ENCODE results near the gene SLC18A3.

SLC18A3 gene

DNA sequence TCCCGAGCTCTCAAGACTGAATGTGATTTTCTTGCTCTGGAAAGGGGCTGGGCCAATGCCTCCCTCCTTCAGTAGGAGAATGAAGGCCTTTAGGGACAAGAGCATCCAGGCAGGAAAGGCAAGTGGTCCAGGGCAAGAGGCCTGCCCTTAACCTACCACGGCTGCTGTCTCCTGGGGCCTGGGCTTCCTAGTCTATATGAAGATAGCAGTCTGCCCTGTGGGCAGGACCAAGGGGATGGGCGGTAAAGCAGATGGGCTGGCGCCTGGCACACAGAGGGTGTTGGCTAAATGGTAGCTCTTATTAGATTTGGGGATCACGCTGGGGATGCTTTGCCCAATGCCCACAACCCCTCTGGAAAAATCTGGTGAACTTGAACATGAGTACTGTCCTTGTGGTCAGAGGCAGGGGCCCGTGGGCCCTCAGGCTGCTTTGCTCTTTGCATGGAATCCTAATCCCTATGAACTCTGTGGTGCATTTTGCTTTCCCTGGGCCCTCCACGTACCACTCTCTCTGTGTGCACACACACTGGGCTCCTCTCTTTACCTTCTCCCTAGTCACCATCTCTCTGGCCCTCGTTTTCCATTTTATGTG, 24.1 kb downstream of the SLC18A3 start:
- Histone ChIP-seq H3K9ac (ENCODE audit: low read depth, low read length) (no peak overlapping the region), H3K4me1 (ENCODE audit: control insufficient read depth, insufficient read depth, low read length) (no peaks in the 10 kb centered on the region), H3K36me3 (ENCODE audit: control insufficient read depth, insufficient read depth, low read length) (no peaks in the 10 kb centered on the region), H3K4me3 (ENCODE audit: low read depth, low read length) (no peak overlapping the region), H3K27me3 (ENCODE audit: control insufficient read depth, insufficient read depth, low read length) (peaks cover 6% of the 10 kb centered on the region), H3K9me3 (ENCODE audit: control insufficient read depth, insufficient read depth, low read length) (no peaks in the 10 kb centered on the region)

DNA sequence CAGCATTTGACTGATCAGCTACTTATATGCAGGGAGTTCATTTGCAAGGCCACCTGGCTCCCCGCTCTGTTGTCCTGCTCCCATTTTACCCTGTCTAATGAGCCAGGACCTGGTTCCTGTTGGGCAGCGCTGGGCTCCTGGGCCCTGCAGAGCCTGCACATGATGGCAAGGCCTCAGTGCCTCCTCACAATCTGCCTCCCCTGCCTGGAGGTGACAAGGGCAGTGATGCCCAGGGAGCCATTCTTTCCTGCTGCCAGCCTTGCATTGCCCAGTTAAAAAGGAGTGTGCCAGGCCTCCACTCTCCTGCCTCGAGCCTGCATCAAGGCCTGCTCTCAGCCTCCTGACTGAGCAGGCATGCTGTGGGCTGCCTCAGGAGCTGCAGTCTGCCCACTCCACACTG, 32.2 kb downstream of the SLC18A3 start:
- Histone ChIP-seq H3K9me3 (ENCODE audit: control insufficient read depth, insufficient read depth, low read length) (no peaks in the 10 kb centered on the region), H3K4me1 (ENCODE audit: control insufficient read depth, insufficient read depth, low read length) (no peaks in the 10 kb centered on the region), H3K9ac (ENCODE audit: low read depth, low read length) (no peak overlapping the region), H3K4me3 (ENCODE audit: low read depth, low read length) (no peak overlapping the region), H3K36me3 (ENCODE audit: control insufficient read depth, insufficient read depth, low read length) (no peaks in the 10 kb centered on the region), H3K27me3 (ENCODE audit: control insufficient read depth, insufficient read depth, low read length) (no peaks in the 10 kb centered on the region)

GRCh38 chr10:49643241-49644034, 33.3 kb downstream of the SLC18A3 start:
- Histone ChIP-seq H3K4me1 (ENCODE audit: control insufficient read depth, insufficient read depth, low read length) (no peaks in the 10 kb centered on the region), H3K36me3 (ENCODE audit: control insufficient read depth, insufficient read depth, low read length) (no peaks in the 10 kb centered on the region), H3K9me3 (ENCODE audit: control insufficient read depth, insufficient read depth, low read length) (no peaks in the 10 kb centered on the region), H3K4me3 (ENCODE audit: low read depth, low read length) (no peak overlapping the region), H3K9ac (ENCODE audit: low read depth, low read length) (no peak overlapping the region), H3K27me3 (ENCODE audit: control insufficient read depth, insufficient read depth, low read length) (no peaks in the 10 kb centered on the region)

- Histone ChIP-seq H3K9ac (ENCODE audit: low read depth, low read length) (no peak overlapping the region), H3K36me3 (ENCODE audit: control insufficient read depth, insufficient read depth, low read length) (no peaks in the 10 kb centered on the region), H3K27me3 (ENCODE audit: control insufficient read depth, insufficient read depth, low read length) (no peaks in the 10 kb centered on the region), H3K4me1 (ENCODE audit: control insufficient read depth, insufficient read depth, low read length) (peaks cover 2% of the 10 kb centered on the region), H3K9me3 (ENCODE audit: control insufficient read depth, insufficient read depth, low read length) (no peaks in the 10 kb centered on the region), H3K4me3 (ENCODE audit: low read depth, low read length) (no peak overlapping the region)
These were observed 34.0 kb downstream of the SLC18A3 start for GRCh38 chr10:49644035-49644646.

GRCh38 chr10:49645417-49645816, 35.3 kb downstream of the SLC18A3 start:
- Histone ChIP-seq H3K9me3 (ENCODE audit: control insufficient read depth, insufficient read depth, low read length) (no peaks in the 10 kb centered on the region), H3K27me3 (ENCODE audit: control insufficient read depth, insufficient read depth, low read length) (peaks cover 1% of the 10 kb centered on the region), H3K4me3 (ENCODE audit: low read depth, low read length) (no peak overlapping the region), H3K4me1 (ENCODE audit: control insufficient read depth, insufficient read depth, low read length) (peaks cover 5% of the 10 kb centered on the region), H3K36me3 (ENCODE audit: control insufficient read depth, insufficient read depth, low read length) (no peaks in the 10 kb centered on the region), H3K9ac (ENCODE audit: low read depth, low read length) (no peak overlapping the region)

- Histone ChIP-seq H3K36me3 (ENCODE audit: control insufficient read depth, insufficient read depth, low read length) (no peaks in the 10 kb centered on the region), H3K9ac (ENCODE audit: low read depth, low read length) (no peak overlapping the region), H3K9me3 (ENCODE audit: control insufficient read depth, insufficient read depth, low read length) (no peaks in the 10 kb centered on the region), H3K4me1 (ENCODE audit: control insufficient read depth, insufficient read depth, low read length) (peaks cover 5% of the 10 kb centered on the region), H3K4me3 (ENCODE audit: low read depth, low read length) (no peak overlapping the region), H3K27me3 (ENCODE audit: control insufficient read depth, insufficient read depth, low read length) (peaks cover 4% of the 10 kb centered on the region)
These were observed 36.1 kb downstream of the SLC18A3 start for GRCh38 chr10:49645871-49646870.

DNA sequence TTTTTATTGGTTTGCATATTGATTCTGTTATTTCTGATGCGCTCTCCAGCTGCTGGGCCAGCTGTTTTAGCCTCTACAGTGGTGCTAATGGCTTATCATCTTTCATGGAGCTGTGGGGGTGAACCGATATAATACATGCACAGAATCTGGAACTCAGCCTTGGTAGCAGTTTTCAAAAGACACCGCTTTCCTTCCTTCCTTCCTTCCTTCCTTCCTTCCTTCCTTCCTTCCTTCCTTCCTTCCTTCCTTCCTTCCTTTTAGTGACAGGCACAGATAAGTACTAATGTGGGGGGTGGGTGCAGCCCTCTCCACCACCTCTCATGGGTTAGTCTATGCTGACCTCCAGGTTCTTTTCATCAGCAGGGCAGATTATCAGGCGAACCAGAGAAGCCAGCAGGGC, 37.4 kb downstream of the SLC18A3 start:
- no peaks in the 10 kb centered on the region for H3K36me3 ChIP-seq (ENCODE audit: control insufficient read depth, insufficient read depth, low read length)
- H3K9me3 ChIP-seq (ENCODE audit: control insufficient read depth, insufficient read depth, low read length) = no peaks in the 10 kb centered on the region
- H3K9ac ChIP-seq (ENCODE audit: low read depth, low read length) = no peak overlapping the region
- H3K4me1 ChIP-seq (ENCODE audit: control insufficient read depth, insufficient read depth, low read length) = peaks cover 5% of the 10 kb centered on the region
- H3K4me3 ChIP-seq (ENCODE audit: low read depth, low read length) = no peak overlapping the region
- peaks cover 7% of the 10 kb centered on the region for H3K27me3 ChIP-seq (ENCODE audit: control insufficient read depth, insufficient read depth, low read length)

- H3K4me3 ChIP-seq (ENCODE audit: low read depth, low read length) = no peak overlapping the region
These were observed 38.1 kb downstream of the SLC18A3 start for GRCh38 chr10:49647985-49648795.

GRCh38 chr10:49649294-49649693, 39.2 kb downstream of the SLC18A3 start:
- Histone ChIP-seq H3K36me3 (ENCODE audit: control insufficient read depth, insufficient read depth, low read length) (no peaks in the 10 kb centered on the region), H3K9me3 (ENCODE audit: control insufficient read depth, insufficient read depth, low read length) (no peaks in the 10 kb centered on the region), H3K4me3 (ENCODE audit: low read depth, low read length) (no peak overlapping the region), H3K9ac (ENCODE audit: low read depth, low read length) (no peak overlapping the region), H3K4me1 (ENCODE audit: control insufficient read depth, insufficient read depth, low read length) (peaks cover 5% of the 10 kb centered on the region), H3K27me3 (ENCODE audit: control insufficient read depth, insufficient read depth, low read length) (peaks cover 7% of the 10 kb centered on the region)

More at GRCh38 chr10:49647985-49648795, 38.1 kb downstream of the SLC18A3 start:
- no peaks in the 10 kb centered on the region for H3K36me3 ChIP-seq (ENCODE audit: control insufficient read depth, insufficient read depth, low read length)
- peaks cover 7% of the 10 kb centered on the region for H3K27me3 ChIP-seq (ENCODE audit: control insufficient read depth, insufficient read depth, low read length)
- peaks cover 5% of the 10 kb centered on the region for H3K4me1 ChIP-seq (ENCODE audit: control insufficient read depth, insufficient read depth, low read length)
- H3K9ac ChIP-seq (ENCODE audit: low read depth, low read length) = no peak overlapping the region
- H3K9me3 ChIP-seq (ENCODE audit: control insufficient read depth, insufficient read depth, low read length) = no peaks in the 10 kb centered on the region

GRCh38 chr10:49649936-49650723, 40.0 kb downstream of the SLC18A3 start:
- peaks cover 5% of the 10 kb centered on the region for H3K4me1 ChIP-seq (ENCODE audit: control insufficient read depth, insufficient read depth, low read length)
- H3K27me3 ChIP-seq (ENCODE audit: control insufficient read depth, insufficient read depth, low read length) = peaks cover 7% of the 10 kb centered on the region
- no peaks in the 10 kb centered on the region for H3K36me3 ChIP-seq (ENCODE audit: control insufficient read depth, insufficient read depth, low read length)
- no peaks in the 10 kb centered on the region for H3K9me3 ChIP-seq (ENCODE audit: control insufficient read depth, insufficient read depth, low read length)
- H3K4me3 ChIP-seq (ENCODE audit: low read depth, low read length) = no peak overlapping the region
- no peak overlapping the region for H3K9ac ChIP-seq (ENCODE audit: low read depth, low read length)
